ELR (cell line): ENCODE measurements around the gene CPNE5.

Experiments
- DNase-seq: peaks from one replicate; pipeline ENCODE4 v3.0.0-alpha.2; 2015; ENCODE audit warnings: low read depth

Gene CPNE5

GRCh38 chr6:36743538-36744303 lies 95.5 kb downstream of the CPNE5 start:
- no peak for DNase-seq

DNA sequence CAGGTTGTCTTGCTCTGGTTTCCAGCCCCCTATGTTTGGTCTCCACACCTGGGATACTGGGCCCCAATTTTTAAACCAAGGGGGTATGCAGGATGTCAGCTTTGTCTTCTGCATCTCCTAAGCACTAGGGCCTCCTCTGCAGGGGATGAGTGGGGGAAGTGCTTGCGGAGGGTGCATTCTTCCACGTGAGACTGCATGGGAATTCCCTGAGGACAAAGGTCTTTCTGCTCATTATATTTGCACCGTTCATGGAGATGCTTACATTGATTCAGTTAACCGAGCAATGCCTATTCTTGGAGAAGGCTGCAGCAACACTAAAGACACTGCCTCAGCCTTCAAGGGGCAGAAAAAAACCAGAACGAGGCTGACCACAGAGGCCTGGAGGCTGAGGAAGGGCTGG lies 96.2 kb downstream of the CPNE5 start:
- no peak for DNase-seq

DNA sequence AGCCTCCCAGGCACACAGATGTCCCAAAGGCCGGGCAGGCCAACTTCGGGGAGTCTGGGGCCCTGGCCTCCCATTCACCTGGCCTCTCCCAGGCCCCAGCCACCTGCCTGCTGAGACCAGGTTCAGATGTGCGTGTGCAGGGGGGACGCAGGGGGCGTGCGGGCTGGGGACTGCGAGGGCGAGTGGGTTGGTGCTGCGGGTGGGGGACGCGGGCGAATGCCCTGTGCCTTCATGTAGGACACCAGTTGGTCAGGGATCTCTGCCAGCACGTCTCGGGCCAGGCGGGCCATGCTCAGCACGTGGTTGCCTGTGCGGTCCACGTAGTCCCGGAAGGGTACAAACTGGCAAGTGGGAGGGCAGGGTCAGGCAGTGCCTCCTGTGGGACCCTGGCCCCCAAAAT lies 97.1 kb downstream of the CPNE5 start:
- DNase-seq = no peak

DNA sequence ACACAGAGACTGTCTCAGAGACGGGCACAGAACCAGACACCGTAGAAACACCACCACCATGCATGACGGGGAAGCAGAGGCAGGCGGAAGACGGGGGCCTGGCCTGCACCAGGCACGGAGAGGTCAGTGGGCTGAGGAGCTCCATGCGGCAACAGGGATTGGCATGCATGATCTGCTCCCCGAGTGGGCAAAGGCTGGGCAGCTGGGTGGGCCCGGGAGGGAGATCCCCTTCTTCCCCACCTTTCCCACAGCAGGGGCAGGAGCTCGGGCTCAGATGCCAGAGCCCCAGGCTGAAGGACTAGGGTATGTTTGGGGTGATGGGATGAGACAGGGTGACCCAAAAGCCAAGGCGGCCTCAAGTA lies 98.4 kb downstream of the CPNE5 start:
- no peak for DNase-seq

DNA sequence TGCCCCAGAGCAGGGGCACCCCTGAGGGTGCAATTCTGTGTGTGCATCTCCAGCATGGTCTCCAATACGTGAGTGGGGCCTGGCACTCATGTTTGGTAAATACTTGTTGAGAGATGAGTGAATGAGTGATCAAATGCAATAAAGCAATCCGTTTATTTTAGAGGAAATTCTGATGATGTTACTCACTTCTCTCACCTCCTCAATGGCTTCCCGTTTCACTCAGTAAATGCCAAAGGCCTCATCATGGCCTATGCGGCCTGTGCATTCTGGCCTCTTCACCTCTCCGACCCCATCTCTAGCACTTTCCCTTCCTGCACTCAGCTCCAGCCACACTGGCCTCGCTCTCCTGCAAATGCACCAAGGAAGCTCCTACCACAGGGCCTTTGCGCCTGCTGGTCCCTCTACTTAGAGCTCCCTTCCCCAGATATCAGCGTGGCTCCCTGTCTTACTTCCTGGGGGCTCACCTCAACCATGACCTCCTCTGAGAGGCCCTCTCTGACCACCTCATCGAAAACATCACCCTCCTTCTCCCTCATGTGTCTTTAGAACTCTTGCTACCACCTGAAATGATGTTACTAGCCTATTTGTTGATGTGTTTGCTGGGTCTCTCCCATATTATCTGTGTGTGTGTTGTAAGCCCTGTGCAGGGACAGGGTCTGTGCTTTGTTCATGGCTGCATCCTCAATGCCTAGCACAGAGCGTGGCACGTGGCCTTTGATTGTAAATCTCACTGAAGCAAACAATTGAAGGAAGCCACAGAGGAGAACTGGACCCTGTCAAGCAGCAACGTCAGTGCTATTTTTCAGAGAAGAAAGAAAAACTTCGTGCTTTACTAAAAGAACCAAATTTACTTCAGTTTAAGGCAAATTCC lies 99.1 kb downstream of the CPNE5 start:
- peak; percentile 77 for DNase-seq

DNA sequence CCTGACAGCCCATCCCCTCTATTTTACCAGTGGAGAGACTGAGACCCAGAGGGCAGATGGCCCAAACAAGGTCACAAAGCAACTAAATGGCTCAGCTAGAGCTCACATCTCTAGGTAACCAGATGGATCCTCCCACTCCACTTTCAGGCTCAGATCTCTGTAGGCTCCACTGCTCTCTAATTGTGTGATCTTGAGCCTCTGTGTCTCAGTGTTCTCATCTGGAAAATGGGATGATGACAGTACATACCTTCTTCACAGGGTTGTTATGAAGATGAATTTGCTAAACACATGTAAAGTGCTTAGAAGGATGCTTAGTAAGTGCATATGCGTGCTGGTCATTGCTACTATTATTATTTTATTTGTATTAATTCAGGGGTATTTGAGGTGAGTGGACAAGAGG lies 101.1 kb downstream of the CPNE5 start:
- no peak for DNase-seq

DNA sequence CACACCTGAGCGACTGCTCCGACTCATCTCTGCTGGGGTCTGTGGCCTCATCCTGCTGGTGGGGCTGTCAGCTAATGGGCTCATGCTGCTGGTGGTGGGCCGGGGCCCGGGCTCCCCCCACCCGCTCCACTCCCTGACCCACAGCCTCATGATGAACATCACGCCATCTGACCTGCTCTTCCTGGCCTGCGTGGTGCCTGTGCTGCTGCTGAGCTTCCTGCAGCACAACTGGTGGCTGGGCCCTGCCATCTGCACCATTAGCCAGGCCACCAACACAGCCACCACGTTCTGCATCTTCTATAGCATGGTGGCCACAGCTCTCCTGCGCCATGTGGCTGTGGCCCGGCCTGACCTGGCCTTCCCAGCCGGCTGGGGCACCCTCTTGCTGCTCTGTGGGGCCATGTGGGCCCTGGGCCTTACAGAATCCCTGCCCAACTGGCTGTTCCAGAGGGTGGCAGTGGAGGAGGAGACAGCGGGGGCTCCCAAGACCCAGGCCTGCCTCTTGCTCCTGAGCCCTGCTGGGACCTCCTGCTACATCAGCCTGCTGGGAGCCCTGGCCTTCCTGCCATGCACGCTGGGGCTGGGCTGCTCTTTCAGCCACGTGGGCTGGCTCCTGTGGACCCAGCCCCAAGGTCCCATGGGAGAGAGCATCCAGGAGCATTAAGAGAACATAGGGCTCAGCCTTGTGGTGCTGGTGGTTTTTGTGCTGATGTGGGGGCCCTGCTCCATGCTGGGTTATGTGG lies 102.0 kb downstream of the CPNE5 start:
- no peak for DNase-seq

- DNase-seq = peak; percentile 76
Observed at GRCh38 chr6:36735110-36736071, 103.9 kb downstream of the CPNE5 start.

DNA sequence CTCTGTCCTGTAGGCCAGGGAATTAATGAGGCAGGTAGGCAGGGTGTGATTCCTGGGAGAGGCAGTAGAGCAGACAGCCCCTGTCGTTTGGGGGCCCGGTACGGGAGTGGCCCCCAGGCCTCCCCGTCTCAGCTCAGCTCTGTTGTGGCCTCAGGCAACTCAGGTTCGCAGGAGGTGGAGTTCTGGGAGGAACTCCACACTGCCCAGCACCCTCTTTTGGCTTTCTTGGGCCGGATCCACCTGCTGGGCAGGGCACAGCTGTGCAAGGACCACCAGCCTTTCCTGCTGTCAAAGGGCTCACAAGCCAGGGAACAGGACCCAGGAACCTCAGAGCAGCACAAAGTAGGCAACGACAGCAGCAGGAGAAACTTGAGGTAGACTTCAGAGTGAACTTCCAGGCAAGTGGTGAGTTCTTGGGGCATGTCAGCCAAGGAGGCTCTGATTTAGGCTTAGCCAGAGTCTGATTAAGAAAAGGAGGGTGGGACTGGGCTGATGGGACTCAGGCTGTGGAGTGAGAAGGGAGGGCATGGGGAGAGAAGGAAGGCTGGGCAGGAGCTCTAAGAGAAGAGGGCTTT lies 104.7 kb downstream of the CPNE5 start:
- no peak for DNase-seq

GRCh38 chr6:36733300-36733699 lies 105.9 kb downstream of the CPNE5 start:
- no peak for DNase-seq

DNA sequence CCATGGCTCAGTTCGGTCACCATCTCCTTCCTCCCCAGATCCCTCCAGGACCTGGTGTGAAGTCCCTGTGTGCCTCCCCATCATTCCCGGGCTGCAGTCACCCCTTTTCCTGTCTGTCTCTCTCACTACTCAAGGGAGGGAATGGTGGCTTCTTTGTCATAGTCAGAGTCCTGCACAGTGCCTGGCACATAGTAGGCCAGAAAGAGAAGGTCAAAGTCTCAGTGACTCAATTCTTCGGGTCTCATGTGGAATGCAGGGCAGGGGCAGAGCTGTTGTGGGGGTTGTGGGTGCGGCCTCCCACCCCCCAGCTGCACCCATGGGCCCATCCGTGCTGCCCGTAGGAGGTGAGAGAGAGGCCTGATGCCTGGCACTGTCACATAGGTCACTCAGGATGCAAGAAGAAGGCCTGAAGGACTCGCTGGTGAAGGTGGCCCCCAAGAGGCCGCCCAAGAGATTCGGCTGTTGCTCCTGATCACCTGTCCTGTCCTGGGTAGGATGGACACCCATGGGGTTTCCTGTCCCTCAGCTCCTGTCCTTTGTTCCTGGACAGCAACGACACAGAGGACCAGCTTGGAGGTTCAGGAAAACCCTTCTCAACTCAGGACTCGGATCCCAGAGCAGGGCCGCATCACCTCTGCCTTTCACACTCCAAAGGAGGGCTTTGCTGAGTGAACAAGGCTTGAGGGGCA lies 107.5 kb downstream of the CPNE5 start:
- DNase-seq = no peak

DNA sequence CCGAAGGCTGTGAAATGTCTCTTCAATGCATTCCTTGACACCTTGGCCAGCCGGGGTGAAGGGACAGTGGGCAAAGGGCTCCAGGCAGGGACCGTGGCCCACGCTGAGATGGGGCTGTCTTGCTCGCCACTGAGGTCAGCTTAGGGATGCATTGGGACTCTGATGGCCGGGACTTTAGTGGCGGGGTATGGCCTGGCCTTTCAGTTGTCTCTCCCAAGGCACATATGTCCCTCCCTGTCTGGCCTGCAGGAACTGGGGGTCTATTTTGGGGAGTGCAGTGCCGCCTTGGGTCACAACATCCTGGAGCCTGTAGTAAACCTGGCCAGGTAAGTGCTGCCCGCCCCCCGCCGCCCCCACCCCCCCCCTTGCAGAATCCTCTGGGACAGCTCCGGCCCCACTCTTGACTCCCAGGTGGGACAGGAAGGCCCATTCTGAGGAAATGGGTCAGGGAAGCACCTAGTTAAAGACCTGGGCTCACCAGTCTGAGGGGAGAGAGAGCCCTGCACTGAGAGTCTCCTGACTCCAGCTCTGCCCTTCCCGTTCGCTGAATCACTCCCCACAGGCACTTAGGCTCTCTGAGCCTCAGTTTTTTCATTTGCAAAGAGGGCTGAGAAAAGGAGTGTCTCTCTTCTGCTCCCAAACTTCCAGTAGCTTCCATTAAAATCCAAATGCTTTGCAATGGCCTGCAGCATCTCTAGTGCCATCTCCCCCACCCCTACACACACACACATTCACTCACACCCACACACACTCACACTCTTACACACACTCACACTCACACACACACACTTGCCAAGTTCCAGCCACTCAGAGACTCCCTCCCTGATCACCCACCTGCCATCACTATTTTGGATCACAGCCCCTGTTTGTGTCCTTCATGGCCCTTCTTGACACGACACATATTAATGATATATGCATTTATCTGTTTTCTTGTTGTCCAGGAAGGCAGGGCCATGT lies 108.5 kb downstream of the CPNE5 start:
- peak; percentile 40 for DNase-seq

DNA sequence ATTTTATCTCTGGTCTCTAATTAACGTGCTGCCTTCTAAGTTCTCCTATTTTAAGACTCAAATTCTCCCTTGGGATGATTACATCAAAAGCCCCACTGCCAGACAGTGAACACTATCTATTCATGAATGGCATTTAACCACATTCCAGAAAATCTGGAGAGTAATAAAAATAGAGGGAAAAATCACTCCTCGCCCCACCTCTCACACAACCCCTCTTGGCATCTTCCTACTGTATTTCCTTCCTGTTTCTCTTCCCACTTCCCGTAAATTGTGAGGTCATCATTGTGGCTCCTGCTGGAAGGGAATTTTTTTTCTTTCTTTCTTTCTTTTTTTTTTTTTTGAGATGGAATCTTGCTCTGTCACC lies 110.1 kb downstream of the CPNE5 start:
- DNase-seq = no peak

DNA sequence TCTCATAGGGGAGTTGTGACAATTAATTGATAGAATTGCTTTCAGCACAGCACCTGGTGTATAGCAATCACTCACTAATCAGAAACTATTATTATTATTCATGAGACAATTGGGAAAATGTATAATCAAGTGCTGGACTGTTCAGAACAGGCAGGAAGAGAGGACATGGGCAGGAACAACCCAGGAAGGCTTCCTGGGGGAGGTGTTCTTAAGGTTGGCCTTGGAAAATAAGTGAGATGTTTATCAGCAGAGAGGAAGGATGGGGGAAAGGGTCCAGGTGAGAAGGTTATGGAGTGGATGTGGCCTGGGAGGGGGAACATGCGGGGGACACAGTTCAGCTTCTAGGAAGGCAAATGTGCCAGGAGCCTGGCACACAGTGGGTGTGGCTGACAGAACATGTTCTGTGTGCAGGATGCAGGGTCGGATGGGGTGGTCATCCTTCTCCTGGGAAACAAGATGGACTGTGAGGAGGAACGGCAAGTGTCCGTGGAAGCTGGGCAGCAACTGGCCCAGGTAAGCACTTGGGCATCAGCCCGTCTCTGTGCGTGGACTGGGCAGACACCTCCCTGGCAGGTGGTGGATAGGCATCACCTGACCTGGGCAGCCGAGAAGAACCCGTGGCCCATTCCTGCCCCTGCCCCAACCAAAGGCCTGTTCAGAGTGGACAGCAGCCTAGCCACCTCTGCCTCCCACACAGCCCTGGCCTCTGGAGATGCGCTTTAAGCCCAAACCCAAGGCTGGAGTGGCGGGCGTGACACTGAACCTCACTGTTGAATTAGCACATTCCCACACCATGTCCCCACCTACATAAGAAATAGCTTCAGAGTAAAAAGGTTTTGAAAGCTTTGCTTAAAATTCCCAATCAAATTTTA lies 110.7 kb downstream of the CPNE5 start:
- no peak for DNase-seq

GRCh38 chr6:36727505-36728021 lies 111.7 kb downstream of the CPNE5 start:
- DNase-seq = peak; percentile 30

DNA sequence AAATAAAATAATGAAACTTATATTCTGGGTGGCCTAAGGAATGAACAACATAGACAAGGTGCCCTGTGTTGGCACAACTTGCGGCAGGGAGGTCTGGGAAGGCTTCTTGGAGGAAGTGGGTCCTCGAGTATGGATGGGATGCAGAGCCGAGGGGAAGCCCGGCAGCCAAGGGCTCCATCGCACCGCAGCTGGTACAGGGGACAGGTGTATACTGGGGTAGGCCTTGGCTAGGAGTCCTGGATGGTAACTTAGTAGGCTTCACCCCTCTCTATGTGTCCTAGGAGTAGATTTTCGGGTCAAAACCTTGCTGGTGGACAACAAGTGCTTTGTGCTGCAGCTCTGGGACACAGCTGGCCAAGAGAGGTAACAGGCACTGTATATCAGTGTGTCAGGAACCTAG lies 113.7 kb downstream of the CPNE5 start:
- DNase-seq = no peak

DNA sequence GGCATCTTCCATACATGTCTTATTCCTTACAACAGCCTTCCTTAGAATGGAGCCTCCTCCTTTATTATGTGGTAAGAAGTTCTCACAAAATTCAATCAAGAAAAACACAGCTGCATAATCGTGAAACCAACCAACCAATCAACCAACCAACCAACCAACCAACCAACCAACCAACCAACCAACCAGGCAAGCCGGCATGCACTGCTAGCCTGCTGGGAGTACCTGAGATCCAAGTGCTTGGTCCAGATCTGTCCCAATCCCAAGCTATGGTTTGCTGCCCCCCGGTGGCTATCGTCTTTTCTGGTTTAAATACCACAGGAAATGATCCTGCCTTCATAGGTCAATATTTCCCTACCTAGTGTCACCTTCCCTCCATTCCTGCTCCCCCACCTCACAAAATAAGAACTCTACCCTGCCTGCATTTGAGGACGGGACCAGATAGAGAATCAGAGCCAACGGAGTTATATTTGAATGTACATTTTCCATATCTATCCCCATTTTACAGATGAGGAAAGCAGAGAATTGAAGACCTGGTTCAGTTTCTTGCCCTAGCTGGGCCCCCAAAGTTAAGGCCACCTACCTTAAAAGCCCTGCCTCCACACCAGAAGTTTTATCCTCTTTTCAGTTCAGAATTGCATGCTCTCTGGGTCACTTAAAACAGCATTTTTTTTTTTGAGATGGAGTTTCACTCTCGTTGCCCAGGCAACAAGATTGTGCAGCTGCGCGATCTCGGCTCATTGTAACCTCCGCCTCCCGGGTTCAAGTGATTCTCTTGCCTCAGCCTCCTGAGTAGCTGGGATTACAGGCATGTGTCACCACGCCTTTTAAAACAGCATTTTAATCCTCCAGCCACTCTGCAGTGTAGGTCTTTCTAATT lies 114.5 kb downstream of the CPNE5 start:
- peak; percentile 81 for DNase-seq
